ENCODE results near the gene CAPZA1.

GRCh38 chr1:112695276-112695675 lies 75.6 kb downstream of the CAPZA1 start:
- no peak for TF ChIP-seq CTCF (IDR thresholded peaks at IDR 0.05)
- TF ChIP-seq POLR2A (IDR thresholded peaks at IDR 0.05): no peak
